Middle frontal gyrus (tissue), 1 donor: ENCODE measurements around the gene LMNTD2.

Experiments used
- DNase-seq: peaks from one replicate; pipeline ENCODE4 v3.0.0-alpha.2; 2015; ENCODE audit warnings: low spot score; ENCODE audit errors: extremely low spot score

LMNTD2 gene

GRCh38 chr11:567629-568292 is 7.2 kb upstream of the LMNTD2 start:
- DNase-seq = no peak

GRCh38 chr11:567011-567628 is 6.6 kb upstream of the LMNTD2 start:
- no peak for DNase-seq

GRCh38 chr11:565921-566509 is 5.5 kb upstream of the LMNTD2 start:
- DNase-seq = no peak

GRCh38 chr11:563812-564578 is 3.5 kb upstream of the LMNTD2 start:
- no peak for DNase-seq

- no peak for DNase-seq
These were observed 2.7 kb upstream of the LMNTD2 start for GRCh38 chr11:563066-563811.

- no peak for DNase-seq
These were observed 1.6 kb upstream of the LMNTD2 start for GRCh38 chr11:562046-562645.

GRCh38 chr11:561148-562003 is 838 bp upstream of the LMNTD2 start:
- no peak for DNase-seq

- DNase-seq = no peak
These were observed 730 bp downstream of the LMNTD2 start for GRCh38 chr11:559712-560304.

GRCh38 chr11:559020-559620 is 1.4 kb downstream of the LMNTD2 start:
- DNase-seq = no peak

- DNase-seq = no peak
These were observed 2.0 kb downstream of the LMNTD2 start for GRCh38 chr11:558503-558902.

GRCh38 chr11:557328-558132 is 3.0 kb downstream of the LMNTD2 start:
- no peak for DNase-seq

GRCh38 chr11:556662-557256 is 3.8 kb downstream of the LMNTD2 start:
- no peak for DNase-seq

- DNase-seq = no peak
These were observed 4.5 kb downstream of the LMNTD2 start for GRCh38 chr11:555780-556661.

GRCh38 chr11:555227-555779 is 5.2 kb downstream of the LMNTD2 start:
- no peak for DNase-seq

- DNase-seq = no peak
These were observed 5.9 kb downstream of the LMNTD2 start for GRCh38 chr11:554428-555226.

- DNase-seq = no peak
These were observed 6.6 kb downstream of the LMNTD2 start for GRCh38 chr11:553988-554340.
